ACHN (cell line): Measurements from ENCODE around the gene RSPO4.

ENCODE experiments used
- DNase-seq: peaks from one replicate; pipeline ENCODE4 v3.0.0-alpha.2; 2015
- in situ Hi-C: cut with HindIII; loops from 2 replicates; pipeline ENCODE4 v1.10.0; 2017; ENCODE audit warnings: low sequenced_read_pairs, low pct_ligation_motif_present, low pct_unique_long_range_greater_than_20kb

RSPO4 gene

GRCh38 chr20:920311-920710, 81.8 kb downstream of the RSPO4 start:
- in situ Hi-C loops: no loop called here
- DNase-seq: no peak

GRCh38 chr20:919491-919916, 82.6 kb downstream of the RSPO4 start:
- DNase-seq: no peak
- in situ Hi-C loops: no loop called here

- no peak for DNase-seq
- in situ Hi-C loops: no loop called here
Measured at GRCh38 chr20:917416-917815, 84.7 kb downstream of the RSPO4 start.

GRCh38 chr20:916825-917224, 85.3 kb downstream of the RSPO4 start:
- DNase-seq: no peak
- in situ Hi-C loops: no loop called here

GRCh38 chr20:916125-916799, 85.8 kb downstream of the RSPO4 start, which contains the start of gene ANGPT4:
TSS of gene ANGPT4 (minus strand) at chr20:916334. CDS start at chr20:916214, 120 bp downstream.
- no peak for DNase-seq
- in situ Hi-C loops: no loop called here

GRCh38 chr20:914727-915498, 87.2 kb downstream of the RSPO4 start:
- in situ Hi-C loops: no loop called here
- no peak for DNase-seq

- in situ Hi-C loops: no loop called here
- DNase-seq: no peak
Measured at GRCh38 chr20:913306-913849, 88.7 kb downstream of the RSPO4 start.

GRCh38 chr20:911882-912600, 90.1 kb downstream of the RSPO4 start:
- DNase-seq: no peak
- in situ Hi-C loops: no loop called here

GRCh38 chr20:910870-911770, 91.0 kb downstream of the RSPO4 start:
- in situ Hi-C loops: no loop called here
- DNase-seq: no peak

- no peak for DNase-seq
- in situ Hi-C loops: no loop called here
Measured at GRCh38 chr20:910132-910869, 91.8 kb downstream of the RSPO4 start.

GRCh38 chr20:909641-910040, 92.5 kb downstream of the RSPO4 start:
- in situ Hi-C loops: no loop called here
- no peak for DNase-seq
